GM11168 (cell line): ENCODE results near the gene SLC22A12.
"Not testable (repeated sequence)": the region's sequence is repeated elsewhere in the genome, so short reads cannot be mapped to it uniquely, and the experiment has no call there.

Source experiments
- in situ Hi-C: fragments of 300-500 bp; cut with MboI; formaldehyde crosslinking; loops from one replicate; pipeline ENCODE4 v1.12.0; 2022; ENCODE audit warnings: low sequenced_read_pairs; ENCODE audit not compliant: unreplicated experiment

Gene SLC22A12

GRCh38 chr11:64582885-64583284, 8.1 kb upstream of the SLC22A12 start:
- in situ Hi-C loops: no loop called here

- in situ Hi-C loops: no loop called here
Observed at GRCh38 chr11:64583296-64584262, 7.4 kb upstream of the SLC22A12 start.

DNA sequence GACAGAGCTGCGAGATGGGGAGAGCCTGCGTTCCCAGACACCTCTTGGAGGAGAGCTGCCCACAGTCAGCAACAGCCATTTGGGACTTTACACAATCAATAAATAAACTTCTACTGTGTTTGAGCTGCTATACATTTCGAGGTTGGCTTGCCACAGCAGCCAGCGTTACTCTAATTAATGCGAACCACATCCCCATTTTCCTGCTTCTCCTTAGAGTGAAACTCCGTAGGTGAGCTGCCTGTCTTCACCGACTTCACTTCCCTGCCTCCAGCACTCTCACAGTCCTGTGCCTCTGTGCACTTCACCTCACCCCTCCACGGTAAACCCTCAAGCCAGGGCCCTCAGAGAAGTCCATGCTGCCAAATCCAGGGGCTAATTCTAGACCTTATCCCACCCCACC, 5.9 kb upstream of the SLC22A12 start:
- in situ Hi-C loops: no loop called here

GRCh38 chr11:64586366-64586765, 4.7 kb upstream of the SLC22A12 start:
- in situ Hi-C loops: no loop called here

DNA sequence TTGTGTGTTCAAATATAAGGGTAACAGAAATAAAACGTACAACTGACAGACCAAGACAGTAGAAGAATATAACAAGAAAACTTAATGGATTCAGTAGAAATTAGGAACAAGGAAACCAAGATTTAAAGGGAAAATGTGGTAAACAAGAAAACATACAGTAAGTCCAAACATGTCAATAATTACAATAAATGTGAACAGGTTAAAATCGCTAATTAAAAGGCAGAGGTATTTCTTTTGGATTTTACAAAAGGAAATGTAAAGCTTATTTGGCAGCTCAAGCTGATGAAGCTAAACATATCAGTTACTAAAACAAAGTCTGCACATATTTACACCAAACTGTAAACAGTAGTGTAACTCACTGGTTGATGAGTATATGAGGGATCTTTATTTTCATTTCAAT, 2.3 kb upstream of the SLC22A12 start:
- in situ Hi-C loops: no loop called here

DNA sequence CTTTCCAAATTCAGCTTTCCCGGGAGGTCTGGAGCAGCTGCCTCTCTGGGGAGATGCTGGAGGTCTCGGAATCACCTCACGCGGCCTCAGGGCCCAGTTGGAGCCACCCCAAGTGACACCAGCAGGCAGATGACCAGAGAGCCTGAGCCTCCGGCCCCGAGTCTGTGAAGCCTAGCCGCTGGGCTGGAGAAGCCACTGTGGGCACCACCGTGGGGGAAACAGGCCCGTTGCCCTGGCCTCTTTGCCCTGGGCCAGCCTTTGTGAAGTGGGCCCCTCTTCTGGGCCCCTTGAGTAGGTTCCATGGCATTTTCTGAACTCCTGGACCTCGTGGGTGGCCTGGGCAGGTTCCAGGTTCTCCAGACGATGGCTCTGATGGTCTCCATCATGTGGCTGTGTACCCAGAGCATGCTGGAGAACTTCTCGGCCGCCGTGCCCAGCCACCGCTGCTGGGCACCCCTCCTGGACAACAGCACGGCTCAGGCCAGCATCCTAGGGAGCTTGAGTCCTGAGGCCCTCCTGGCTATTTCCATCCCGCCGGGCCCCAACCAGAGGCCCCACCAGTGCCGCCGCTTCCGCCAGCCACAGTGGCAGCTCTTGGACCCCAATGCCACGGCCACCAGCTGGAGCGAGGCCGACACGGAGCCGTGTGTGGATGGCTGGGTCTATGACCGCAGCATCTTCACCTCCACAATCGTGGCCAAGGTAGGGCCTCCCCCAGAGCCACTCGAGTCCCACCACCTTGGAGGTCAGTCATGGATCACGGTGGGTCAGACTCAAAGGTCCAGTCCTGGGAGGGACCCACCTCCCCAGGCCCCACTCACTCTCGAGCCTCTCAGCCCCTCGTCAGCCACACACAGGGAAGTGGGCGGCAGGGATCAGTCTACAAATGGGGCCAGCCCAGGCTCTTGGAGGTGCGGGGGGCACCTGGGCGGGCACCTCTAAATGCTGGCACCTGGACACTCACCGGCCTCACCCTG, 525 bp downstream of the SLC22A12 start:
- in situ Hi-C loops: no loop called here

DNA sequence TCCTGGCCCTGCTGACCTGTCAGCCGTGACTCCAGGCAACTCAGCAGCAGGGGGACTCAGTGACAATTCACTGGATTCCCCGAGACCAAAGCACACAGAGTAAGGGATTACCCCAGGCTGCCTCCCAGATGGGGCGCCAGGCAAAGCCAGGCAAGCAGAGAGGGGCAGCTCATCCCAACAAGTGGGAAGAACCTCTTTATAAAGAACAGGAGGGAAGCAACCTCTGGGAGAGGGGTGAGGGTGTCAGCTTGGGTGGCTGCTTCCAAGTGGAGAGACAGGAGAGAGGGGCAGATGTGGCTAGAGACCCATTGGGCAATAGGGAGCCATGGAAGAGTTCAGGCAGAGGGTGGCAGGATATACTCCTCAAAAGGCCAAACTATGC, 1.2 kb downstream of the SLC22A12 start:
- in situ Hi-C loops: no loop called here

GRCh38 chr11:64592656-64593055, 1.6 kb downstream of the SLC22A12 start:
- in situ Hi-C loops: no loop called here

DNA sequence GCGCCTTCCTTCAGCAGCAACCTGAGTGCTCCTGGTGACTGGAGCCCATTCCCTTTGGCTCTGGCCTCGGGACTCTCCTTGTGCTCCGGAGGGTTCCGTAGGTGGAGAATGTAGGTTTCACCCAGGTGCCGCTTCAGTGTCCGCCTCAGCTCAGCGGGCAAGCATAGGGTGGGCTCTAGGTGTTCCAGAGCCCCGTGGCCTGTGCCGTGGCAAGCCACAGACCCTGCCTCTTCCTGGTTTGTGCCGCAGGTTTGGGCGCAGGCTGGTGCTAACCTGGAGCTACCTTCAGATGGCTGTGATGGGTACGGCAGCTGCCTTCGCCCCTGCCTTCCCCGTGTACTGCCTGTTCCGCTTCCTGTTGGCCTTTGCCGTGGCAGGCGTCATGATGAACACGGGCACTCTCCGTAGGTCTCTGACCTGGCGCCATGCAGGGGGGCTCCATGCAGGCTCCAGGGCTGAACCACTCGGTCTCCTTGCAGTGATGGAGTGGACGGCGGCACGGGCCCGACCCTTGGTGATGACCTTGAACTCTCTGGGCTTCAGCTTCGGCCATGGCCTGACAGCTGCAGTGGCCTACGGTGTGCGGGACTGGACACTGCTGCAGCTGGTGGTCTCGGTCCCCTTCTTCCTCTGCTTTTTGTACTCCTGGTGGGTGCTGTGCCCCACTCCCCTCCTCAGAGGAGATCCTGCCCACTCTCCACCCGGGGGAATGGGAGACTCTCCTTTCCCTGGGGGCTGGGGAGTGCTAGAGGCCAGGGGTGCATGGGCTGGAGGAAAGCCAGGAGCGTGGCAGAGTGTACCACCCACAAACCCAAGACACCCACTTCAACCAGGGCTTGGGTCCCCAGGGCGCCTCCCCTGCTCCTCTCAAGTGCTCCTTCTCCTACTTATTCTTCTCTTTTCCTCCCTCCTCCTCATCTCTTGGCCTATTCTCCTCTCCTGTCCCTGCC, 2.4 kb downstream of the SLC22A12 start:
- in situ Hi-C loops: no loop called here

GRCh38 chr11:64594159-64594939, 3.3 kb downstream of the SLC22A12 start:
- in situ Hi-C loops: no loop called here

- in situ Hi-C loops: not testable (repeated sequence)
Observed at GRCh38 chr11:64595922-64596321, 4.9 kb downstream of the SLC22A12 start.

DNA sequence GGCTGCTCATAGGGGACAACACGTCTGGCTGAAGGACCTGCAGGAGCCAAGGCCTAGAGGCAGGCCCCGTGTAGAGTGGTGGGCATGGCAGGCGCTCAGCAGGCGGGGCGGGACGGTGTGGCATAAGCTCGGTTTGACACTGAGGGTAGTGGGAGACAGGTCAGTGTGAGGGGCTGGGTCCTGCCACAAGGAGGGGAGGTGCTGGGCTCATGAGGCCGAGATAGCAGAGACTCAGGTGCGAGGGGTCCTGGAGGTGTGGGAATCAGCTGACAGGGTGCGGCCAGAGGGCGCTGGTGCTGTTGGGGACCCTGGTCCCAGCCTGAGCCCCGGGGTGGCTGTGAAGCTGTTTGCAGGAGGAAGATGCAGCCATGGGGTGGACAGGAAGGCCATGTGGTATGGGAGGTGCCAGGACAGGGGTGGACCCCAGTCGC, 6.7 kb downstream of the SLC22A12 start:
- in situ Hi-C loops: no loop called here

GRCh38 chr11:64598106-64598796, 7.2 kb downstream of the SLC22A12 start:
- in situ Hi-C loops: no loop called here

GRCh38 chr11:64598797-64599697, 8.0 kb downstream of the SLC22A12 start:
- in situ Hi-C loops: no loop called here

- in situ Hi-C loops: no loop called here
Observed at GRCh38 chr11:64599698-64600211, 8.7 kb downstream of the SLC22A12 start.

GRCh38 chr11:64600281-64600992, 9.4 kb downstream of the SLC22A12 start:
- in situ Hi-C loops: no loop called here
